ENCODE measurements around the gene WWOX. TPM values are rescaled to one million over a fixed set of nuclear protein-coding genes. Genes with fewer than 3 reads are reported as not detected.

Gene WWOX
- total and polyA plus RNA-seq, 2 donors (not counting 3 experiments of a cell fraction or from before 2014, with no cell fraction given): 6.2 to 12.5 TPM

DNA sequence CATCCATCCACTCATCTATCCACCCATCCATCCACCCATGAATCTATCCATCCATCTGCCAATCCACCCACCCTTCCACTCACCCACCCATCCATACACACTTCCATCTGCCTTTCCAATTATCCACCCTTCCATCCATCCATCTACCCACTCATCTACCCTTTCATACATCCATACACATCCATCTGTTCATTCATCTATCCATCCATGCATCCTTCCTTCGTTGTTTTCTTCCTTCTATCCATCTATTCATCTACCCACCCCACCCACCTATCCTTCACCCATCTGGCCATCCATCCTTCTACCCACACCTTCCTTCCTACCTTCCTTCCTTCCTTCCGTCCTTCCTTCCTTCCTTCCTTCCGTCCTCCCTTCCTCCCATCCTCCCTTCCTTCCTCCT lies 106.1 kb downstream of the WWOX start:
- Histone ChIP-seq H3K36me3 (ENCODE audit: control insufficient read depth in 2 of 2, extremely low read depth in 1 of 2, insufficient read depth in 2 of 2, low read length in 2 of 2) (no peaks in the 10 kb centered on the region), H3K79me2 (ENCODE audit: control insufficient read depth, insufficient read depth, low read length) (no peaks in the 10 kb centered on the region), H3K9me3 (replicated peaks; ENCODE audit: control insufficient read depth, insufficient read depth, low read length) (no peaks in the 10 kb centered on the region), H3K9me1 (replicated peaks; ENCODE audit: control insufficient read depth, extremely low read depth, insufficient read depth, low read length) (no peaks in the 10 kb centered on the region), H3K27me3 (ENCODE audit: control insufficient read depth in 2 of 2, insufficient read depth in 2 of 2, low read length in 2 of 2) (no peaks in the 10 kb centered on the region), H2AFZ (ENCODE audit: low read depth, low read length) (no peak overlapping the region), H3K4me2 (ENCODE audit: insufficient read depth, low read length) (no peak overlapping the region), H4K20me1 (replicated peaks; ENCODE audit: control insufficient read depth, extremely low read depth, insufficient read depth, low read length) (no peaks in the 10 kb centered on the region), H3K4me1 (ENCODE audit: control insufficient read depth, extremely low read depth, insufficient read depth, low read length) (no peaks in the 10 kb centered on the region), H3K4me3 (replicated peaks in 1 of 3; ENCODE audit: insufficient read depth in 1 of 3, low read depth in 1 of 3, low read length in 3 of 3) (no peak overlapping the region), H3K9ac (replicated peaks; ENCODE audit: extremely low read depth, insufficient read depth, low read length) (no peak overlapping the region), H3K27ac (ENCODE audit: insufficient read depth, low read depth, low read length) (no peak overlapping the region)
- FAIRE-seq (no peak), DNase-seq (ENCODE audit: low read depth, low spot score) (no peak)
- TF ChIP-seq EZH2 (IDR thresholded peaks at IDR 0.05; ENCODE audit: borderline replicate concordance, low read depth, low read length, severe bottlenecking) (no peak), POLR2AphosphoS5 (IDR thresholded peaks at IDR 0.05; ENCODE audit: insufficient read depth, low read depth, low read length) (no peak), CTCF (IDR thresholded peaks at IDR 0.05; ENCODE audit: extremely low read depth in 1 of 2, insufficient read depth in 1 of 2, low read depth in 1 of 2, low read length in 2 of 2) (no peak), MYC (IDR thresholded peaks at IDR 0.05; ENCODE audit: low read depth, low read length) (no peak), FOS (IDR thresholded peaks at IDR 0.05; ENCODE audit: borderline replicate concordance, insufficient read depth, low read length) (no peak), JUN (IDR thresholded peaks at IDR 0.05; ENCODE audit: borderline replicate concordance, insufficient read depth, insufficient read length, low read depth) (no peak), POLR2A (IDR thresholded peaks at IDR 0.05; ENCODE audit: low read depth, low read length) (no peak), GATA2 (IDR thresholded peaks at IDR 0.05; ENCODE audit: insufficient read depth, insufficient read length, low read depth, low read length) (no peak)
- TF ChIP-seq, protein P1, sequence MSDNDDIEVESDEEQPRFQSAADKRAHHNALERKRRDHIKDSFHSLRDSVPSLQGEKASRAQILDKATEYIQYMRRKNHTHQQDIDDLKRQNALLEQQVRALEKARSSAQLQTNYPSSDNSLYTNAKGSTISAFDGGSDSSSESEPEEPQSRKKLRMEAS (IDR thresholded peaks at IDR 0.05; ENCODE audit: insufficient read depth, insufficient read length): no peak
- dilution Hi-C loops (cut with MboI; ENCODE audit: extremely low pct_ligation_motif_present, low sequenced_read_pairs): no loop called here
- intact Hi-C loops (cut with micrococcal nuclease): no loop called here
- ChIA-PET POLR2A (no interaction called here), CTCF (no interaction called here)
- BruUV-seq (replicated peaks): no TSS peak
